Limb (tissue), 2 donors: ENCODE results near the gene MZT1.
"Not testable (repeated sequence)": the region's sequence is repeated elsewhere in the genome, so short reads cannot be mapped to it uniquely, and the experiment has no call there.

Source experiments
- DNase-seq, 2 donors: peaks; one replicate each; pipeline ENCODE4 v3.0.0-alpha.2; 2016; ENCODE audit errors: extremely low spot score in 2 of 2

Gene MZT1

GRCh38 chr13:72727417-72728289 lies at the start of gene MZT1, which contains the start of gene BORA:
Gene MZT1 (minus strand): TSS chr13:72727629. CDS start chr13:72727602, 27 bp downstream.
Gene BORA (plus strand): TSS chr13:72727923. CDS start chr13:72728941, 1,018 bp downstream.
- peak; percentile 94 to 96 for DNase-seq

GRCh38 chr13:72774019-72774418 lies 46.6 kb upstream of the MZT1 start:
- no peak for DNase-seq

GRCh38 chr13:72763411-72763810 lies 36.0 kb upstream of the MZT1 start:
- DNase-seq, result no peak

- DNase-seq, result no peak
Measured at GRCh38 chr13:72760189-72760588, 32.8 kb upstream of the MZT1 start.

GRCh38 chr13:72757792-72758535 lies 30.5 kb upstream of the MZT1 start:
- DNase-seq, result no peak

GRCh38 chr13:72754111-72754510 lies 26.7 kb upstream of the MZT1 start:
- DNase-seq, result no peak

GRCh38 chr13:72751220-72751619 lies 23.8 kb upstream of the MZT1 start:
- DNase-seq, result no peak

- DNase-seq, result no peak
Measured at GRCh38 chr13:72745260-72745659, 17.8 kb upstream of the MZT1 start.

GRCh38 chr13:72740015-72740414 lies 12.6 kb upstream of the MZT1 start:
- no peak for DNase-seq

GRCh38 chr13:72737033-72737432 lies 9.6 kb upstream of the MZT1 start:
- DNase-seq, result no peak

- no peak for DNase-seq
Measured at GRCh38 chr13:72728290-72728605, 819 bp upstream of the MZT1 start.

- peak in 1 of 2 donors; percentile 3 for DNase-seq
Measured at GRCh38 chr13:72726726-72727416, 558 bp downstream of the MZT1 start.

GRCh38 chr13:72726185-72726584 lies 1.2 kb downstream of the MZT1 start:
- DNase-seq, result not testable (repeated sequence)

- no peak for DNase-seq
Measured at GRCh38 chr13:72716776-72717175, 10.7 kb downstream of the MZT1 start.

- no peak for DNase-seq
Measured at GRCh38 chr13:72700509-72700908, 26.9 kb downstream of the MZT1 start.

- DNase-seq, result no peak
Measured at GRCh38 chr13:72698164-72698563, 29.3 kb downstream of the MZT1 start.

GRCh38 chr13:72696579-72696978 lies 30.9 kb downstream of the MZT1 start:
- DNase-seq, result peak in 1 of 2 donors; percentile 38

- no peak for DNase-seq
Measured at GRCh38 chr13:72694314-72694713, 33.1 kb downstream of the MZT1 start.

- DNase-seq, result no peak
Measured at GRCh38 chr13:72693832-72694231, 33.6 kb downstream of the MZT1 start.

GRCh38 chr13:72692884-72693514 lies 34.4 kb downstream of the MZT1 start:
- DNase-seq, result no peak

- DNase-seq, result no peak
Measured at GRCh38 chr13:72689181-72689696, 38.2 kb downstream of the MZT1 start.
